OCI-LY7 (cell line): ENCODE data around the gene LDLRAD4. TPM values are rescaled to one million over a fixed set of nuclear protein-coding genes. Genes with fewer than 3 reads are reported as not detected.

Source experiments
- BruUV-seq: library from RNA; stranded (reverse); fragments of 400-500 nt; replicated peaks from 2 replicates; lab custom pipeline; 2021; lab: Mats Ljungman, UMichigan
- CTCF ChIA-PET: fragments of 300-600 bp; sonication (Branson Sonifier 250); formaldehyde crosslinking; loops from one replicate; lab custom pipeline; 2022; ENCODE audit warnings: antibody characterized with exemption; ENCODE audit not compliant: unreplicated experiment; lab: Charles Lee
- POLR2A ChIA-PET: fragments of 300-600 bp; sonication (Branson Sonifier 250); formaldehyde crosslinking; loops from one replicate; lab custom pipeline; 2022; ENCODE audit warnings: antibody characterized with exemption; lab: Charles Lee
- DNase-seq: peaks from one replicate; pipeline ENCODE4 v3.0.0-alpha.2; 2015; ENCODE audit warnings: low spot score
- H2AFZ ChIP-seq: fragments of 200-600 bp; sonication (generic), shearing (Covaris generic); 2 replicates; pipeline ENCODE4 v1.6.1; 2014; ENCODE audit warnings: mild to moderate bottlenecking, antibody characterized with exemption, low read length, moderate library complexity
- H3K27ac ChIP-seq: fragments of 200-600 bp; sonication (generic); 2 replicates; pipeline ENCODE4 v1.5.1; 2014; ENCODE audit warnings: mixed run types, low read depth, mild to moderate bottlenecking, moderate library complexity, low read length, inconsistent platforms; ENCODE audit not compliant: poor library complexity, severe bottlenecking
- H3K36me3 ChIP-seq: fragments of 200-600 bp; sonication (generic); 2 replicates; pipeline ENCODE4 v1.6.1; 2014; ENCODE audit warnings: mild to moderate bottlenecking, antibody characterized with exemption, low read length, moderate library complexity, mixed read lengths; ENCODE audit not compliant: insufficient read depth
- H3K4me1 ChIP-seq: fragments of 200-600 bp; sonication (generic); 2 replicates; pipeline ENCODE4 v1.5.1; 2014; ENCODE audit warnings: mild to moderate bottlenecking, low read length; ENCODE audit not compliant: insufficient read depth, poor library complexity, severe bottlenecking
- H3K4me2 ChIP-seq: fragments of 200-600 bp; sonication (generic); 2 replicates; pipeline ENCODE4 v1.6.1; 2014; ENCODE audit warnings: mild to moderate bottlenecking, low read length
- H3K4me3 ChIP-seq: fragments of 200-600 bp; sonication (generic); 2 replicates; pipeline ENCODE4 v1.5.1; 2014; ENCODE audit warnings: mild to moderate bottlenecking, low read depth, low read length; ENCODE audit not compliant: poor library complexity, severe bottlenecking
- H3K79me2 ChIP-seq: fragments of 200-600 bp; sonication (generic); 2 replicates; pipeline ENCODE4 v1.6.1; 2016; ENCODE audit warnings: low read depth, mild to moderate bottlenecking, low read length, moderate library complexity, mixed read lengths; ENCODE audit not compliant: insufficient read depth
- H3K9me2 ChIP-seq: fragments of 200-600 bp; sonication (generic); 2 replicates; pipeline ENCODE4 v1.6.1; 2016; ENCODE audit warnings: mild to moderate bottlenecking, low read length, mixed read lengths; ENCODE audit not compliant: insufficient read depth
- H3K9me3 ChIP-seq: fragments of 200-600 bp; sonication (generic); 2 replicates; pipeline ENCODE4 v1.6.1; 2014; ENCODE audit warnings: mild to moderate bottlenecking, mixed run types, low read length, mixed read lengths
- H4K20me1 ChIP-seq: fragments of 200-600 bp; sonication (generic); 2 replicates; pipeline ENCODE4 v1.6.1; 2014; ENCODE audit warnings: mild to moderate bottlenecking, antibody characterized with exemption, low read length, moderate library complexity, mixed read lengths; ENCODE audit not compliant: insufficient read depth
- EZH2phosphoT487 ChIP-seq: fragments of 200-600 bp; sonication (generic); IDR thresholded peaks from 2 replicates; pipeline ENCODE4 v1.6.1; 2018; ENCODE audit warnings: low read depth, borderline replicate concordance, mild to moderate bottlenecking, mixed run types, antibody characterized with exemption, low read length, moderate library complexity, mixed read lengths
- intact Hi-C: fragments of 100-400 bp; cut with micrococcal nuclease; formaldehyde crosslinking; loops from one replicate; pipeline ENCODE4 v1.10.0; 2022; ENCODE audit not compliant: unreplicated experiment
- total RNA-seq, 2 experiments: library from RNA; depleted of rRNA in 1 of 2; stranded (reverse); fragments of >200 nt in 1 of 2; shearing (Covaris generic) in 1 of 2; gene quantifications; 2 replicates each; pipeline ENCODE4 v1.2.3, GENCODE V29; 2014 to 2022
- TF ChIP-seq, protein P1 (sequence below): fragments of 200-600 bp; sonication (generic); conservative IDR thresholded peaks from 2 replicates; pipeline ENCODE4 v1.5.1; 2014; ENCODE audit warnings: mild to moderate bottlenecking, antibody characterized with exemption, low read length, moderate library complexity, mixed read lengths

The LDLRAD4 gene
- total RNA-seq, 2 experiments from 2014 or later, result 26.2 to 43.8 TPM

DNA sequence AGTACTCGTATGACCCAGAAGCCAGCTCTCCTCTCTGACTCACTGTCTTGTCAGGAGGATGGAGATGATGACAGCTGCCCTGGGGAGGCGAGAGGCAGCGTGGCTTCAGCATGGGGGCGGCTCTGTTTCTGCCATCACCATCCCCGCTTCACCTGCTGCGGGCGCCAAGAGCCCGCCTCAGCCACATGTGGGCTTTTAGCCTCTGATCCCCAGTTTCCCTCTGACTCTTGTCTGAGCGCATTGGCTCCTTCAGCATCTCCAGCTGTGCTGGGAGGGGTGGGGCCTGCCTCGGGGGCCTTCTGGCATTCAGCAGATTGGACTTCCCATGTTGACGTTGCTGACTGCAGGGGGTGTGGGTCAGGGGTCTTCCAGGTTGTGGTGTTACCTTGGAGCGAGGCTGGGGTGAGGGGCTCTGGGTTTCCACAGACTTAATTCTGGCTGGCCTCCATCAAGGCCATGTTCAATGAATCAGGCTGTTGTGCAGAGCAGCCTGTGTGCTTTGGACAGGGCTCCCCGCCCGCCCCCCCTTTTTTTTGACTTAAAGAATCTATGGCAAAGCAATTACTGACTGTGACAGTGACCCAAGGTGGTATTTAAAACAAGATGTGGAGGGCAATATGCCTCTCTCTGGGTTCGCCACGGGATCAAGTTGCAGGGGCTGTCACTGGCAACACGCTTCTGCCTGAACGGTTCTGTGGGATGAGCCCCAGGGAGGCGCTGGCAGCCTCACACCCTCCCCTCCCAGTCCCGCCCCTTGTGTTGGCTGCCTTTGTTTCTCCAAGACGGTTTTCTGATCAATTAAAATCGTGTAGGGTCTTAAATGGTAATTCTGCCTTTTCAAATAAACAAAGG, 228.3 kb downstream of the LDLRAD4 start:
- ChIA-PET CTCF (no interaction called here), POLR2A (no interaction called here)
- Histone ChIP-seq H3K27ac (no peak overlapping the region), H3K4me1 (peaks cover 9% of the 10 kb centered on the region), H4K20me1 (no peaks in the 10 kb centered on the region), H3K36me3 (no peaks in the 10 kb centered on the region), H3K4me2 (no peak overlapping the region; the same call in 1 of the 2 replicates), H3K4me3 (no peak overlapping the region), H3K9me2 (no peaks in the 10 kb centered on the region), H3K9me3 (no peaks in the 10 kb centered on the region), H2AFZ (no peak overlapping the region), H3K79me2 (no peaks in the 10 kb centered on the region)
- no TSS peak for BruUV-seq
- no peak for DNase-seq
- TF ChIP-seq, protein P1, sequence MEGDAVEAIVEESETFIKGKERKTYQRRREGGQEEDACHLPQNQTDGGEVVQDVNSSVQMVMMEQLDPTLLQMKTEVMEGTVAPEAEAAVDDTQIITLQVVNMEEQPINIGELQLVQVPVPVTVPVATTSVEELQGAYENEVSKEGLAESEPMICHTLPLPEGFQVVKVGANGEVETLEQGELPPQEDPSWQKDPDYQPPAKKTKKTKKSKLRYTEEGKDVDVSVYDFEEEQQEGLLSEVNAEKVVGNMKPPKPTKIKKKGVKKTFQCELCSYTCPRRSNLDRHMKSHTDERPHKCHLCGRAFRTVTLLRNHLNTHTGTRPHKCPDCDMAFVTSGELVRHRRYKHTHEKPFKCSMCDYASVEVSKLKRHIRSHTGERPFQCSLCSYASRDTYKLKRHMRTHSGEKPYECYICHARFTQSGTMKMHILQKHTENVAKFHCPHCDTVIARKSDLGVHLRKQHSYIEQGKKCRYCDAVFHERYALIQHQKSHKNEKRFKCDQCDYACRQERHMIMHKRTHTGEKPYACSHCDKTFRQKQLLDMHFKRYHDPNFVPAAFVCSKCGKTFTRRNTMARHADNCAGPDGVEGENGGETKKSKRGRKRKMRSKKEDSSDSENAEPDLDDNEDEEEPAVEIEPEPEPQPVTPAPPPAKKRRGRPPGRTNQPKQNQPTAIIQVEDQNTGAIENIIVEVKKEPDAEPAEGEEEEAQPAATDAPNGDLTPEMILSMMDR, result no peak
- TF ChIP-seq EZH2phosphoT487, result no peak
- intact Hi-C loops, result no loop called here

DNA sequence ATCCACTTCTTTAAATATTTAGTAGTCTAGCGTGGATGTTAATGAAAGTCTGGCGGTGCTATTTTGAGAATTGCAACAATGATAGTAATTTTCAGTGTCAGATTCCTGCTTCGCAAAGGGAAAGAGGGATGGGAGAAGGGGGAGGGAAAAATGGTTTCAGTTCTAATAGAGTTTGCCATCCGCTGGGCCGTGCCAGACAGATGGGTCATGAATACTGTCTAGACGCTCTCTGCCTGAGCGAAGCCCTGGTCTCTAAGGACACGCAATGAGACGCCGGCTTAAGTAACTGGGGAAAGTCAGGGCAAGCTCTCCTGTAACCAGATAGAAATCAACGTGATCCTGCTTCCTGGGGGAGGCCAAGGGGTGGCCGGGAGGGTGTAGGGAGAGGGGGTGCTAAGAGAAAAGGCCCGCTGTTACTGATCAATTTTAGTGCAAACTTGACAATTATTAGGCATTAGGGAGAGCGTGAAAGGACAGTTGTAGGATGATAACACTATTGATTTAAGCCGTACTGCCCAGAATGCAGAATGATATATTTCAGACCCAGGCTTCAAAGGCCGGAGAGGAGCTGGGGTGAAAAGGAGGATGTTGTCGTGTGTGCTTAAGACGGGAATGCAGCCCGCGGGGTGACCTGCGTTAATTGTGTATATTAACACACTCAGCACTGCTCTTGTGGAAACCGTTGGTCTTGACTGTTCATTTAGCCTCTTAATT, 229.2 kb downstream of the LDLRAD4 start:
- POLR2A ChIA-PET, result no interaction called here
- CTCF ChIA-PET, result no interaction called here
- Histone ChIP-seq H3K4me2 (peak overlapping the region; percentile 39; the same call in 1 of the 2 replicates), H3K79me2 (no peaks in the 10 kb centered on the region), H3K27ac (no peak overlapping the region), H2AFZ (no peak overlapping the region), H3K36me3 (no peaks in the 10 kb centered on the region), H3K4me1 (peaks cover 9% of the 10 kb centered on the region), H4K20me1 (no peaks in the 10 kb centered on the region), H3K4me3 (no peak overlapping the region), H3K9me3 (no peaks in the 10 kb centered on the region), H3K9me2 (no peaks in the 10 kb centered on the region)
- TF ChIP-seq, protein P1, result no peak
- TF ChIP-seq EZH2phosphoT487, result no peak
- intact Hi-C loops, result no loop called here
- no TSS peak for BruUV-seq
- DNase-seq, result no peak
